Muscle layer of duodenum (tissue), 2 donors: ENCODE results near the gene NAALADL2.
"Not testable (repeated sequence)": the region's sequence is repeated elsewhere in the genome, so short reads cannot be mapped to it uniquely, and the experiment has no call there.

ENCODE experiments used
- H3K27ac ChIP-seq: one replicate; pipeline ENCODE4 v1.7.0; 2013; ENCODE audit warnings: mild to moderate bottlenecking, low read length
- H3K27me3 ChIP-seq: one replicate; pipeline ENCODE4 v1.7.0; 2013; ENCODE audit warnings: low read depth, mild to moderate bottlenecking, control low read depth, low read length
- H3K36me3 ChIP-seq, 2 donors: one replicate each; pipeline ENCODE4 v1.7.0; 2013; ENCODE audit warnings: low read length in 2 of 2, control low read depth in 1 of 2, mild to moderate bottlenecking in 1 of 2; ENCODE audit not compliant: insufficient read depth in 2 of 2, control insufficient read depth in 1 of 2
- H3K4me1 ChIP-seq, 2 donors: one replicate each; pipeline ENCODE4 v1.7.0; 2013; ENCODE audit warnings: low read length in 2 of 2, mild to moderate bottlenecking in 2 of 2, control low read depth in 1 of 2, moderate library complexity in 1 of 2; ENCODE audit not compliant: insufficient read depth in 2 of 2, control insufficient read depth in 1 of 2
- H3K4me3 ChIP-seq, 2 donors: one replicate each; pipeline ENCODE4 v1.7.0; 2013; ENCODE audit warnings: low read length in 2 of 2, low read depth in 1 of 2, mild to moderate bottlenecking in 1 of 2
- H3K9me3 ChIP-seq, 2 donors: one replicate each; pipeline ENCODE4 v1.7.0; 2013; ENCODE audit warnings: low read length in 2 of 2, control low read depth in 1 of 2, mild to moderate bottlenecking in 1 of 2; ENCODE audit not compliant: control insufficient read depth in 1 of 2
- donor health status: healthy.

The NAALADL2 gene

GRCh38 chr3:175511219-175511785 lies 652.2 kb downstream of the NAALADL2 start:
- Histone ChIP-seq H3K27ac (no peak overlapping the region), H3K27me3 (no peaks in the 10 kb centered on the region), H3K4me3 (no peak overlapping the region), H3K4me1 (no peaks in the 10 kb centered on the region), H3K36me3 (no peaks in the 10 kb centered on the region), H3K9me3 (no peaks in the 10 kb centered on the region)

GRCh38 chr3:175512700-175513099 lies 653.6 kb downstream of the NAALADL2 start:
- H3K27ac ChIP-seq: no peak overlapping the region
- no peaks in the 10 kb centered on the region for H3K36me3 ChIP-seq
- no peaks in the 10 kb centered on the region for H3K27me3 ChIP-seq
- no peaks in the 10 kb centered on the region for H3K9me3 ChIP-seq
- H3K4me3 ChIP-seq: no peak overlapping the region
- H3K4me1 ChIP-seq: no peaks in the 10 kb centered on the region

- no peaks in the 10 kb centered on the region for H3K4me1 ChIP-seq
- H3K4me3 ChIP-seq: no peak overlapping the region
- H3K27ac ChIP-seq: no peak overlapping the region
- no peaks in the 10 kb centered on the region for H3K36me3 ChIP-seq
- H3K9me3 ChIP-seq: peaks cover 0 to 2% of the 10 kb centered on the region in 2 donors
- H3K27me3 ChIP-seq: no peaks in the 10 kb centered on the region
Measured at GRCh38 chr3:175518459-175518858, 659.3 kb downstream of the NAALADL2 start.

GRCh38 chr3:175521406-175521805 lies 662.3 kb downstream of the NAALADL2 start:
- peaks cover 0 to 2% of the 10 kb centered on the region in 2 donors for H3K9me3 ChIP-seq
- no peaks in the 10 kb centered on the region for H3K27me3 ChIP-seq

GRCh38 chr3:175526191-175526590 lies 667.1 kb downstream of the NAALADL2 start:
- H3K36me3 ChIP-seq: no peaks in the 10 kb centered on the region
- H3K27ac ChIP-seq: no peak overlapping the region
- no peaks in the 10 kb centered on the region for H3K27me3 ChIP-seq
- no peaks in the 10 kb centered on the region for H3K4me1 ChIP-seq
- H3K4me3 ChIP-seq: peak overlapping the region; percentile 24 to 44
- peaks cover 0 to 2% of the 10 kb centered on the region in 2 donors for H3K9me3 ChIP-seq

More at GRCh38 chr3:175521406-175521805, 662.3 kb downstream of the NAALADL2 start:
- Histone ChIP-seq H3K36me3 (no peaks in the 10 kb centered on the region), H3K4me1 (no peaks in the 10 kb centered on the region), H3K4me3 (no peak overlapping the region), H3K27ac (no peak overlapping the region)

- H3K36me3 ChIP-seq: no peaks in the 10 kb centered on the region
- H3K27ac ChIP-seq: no peak overlapping the region
- no peaks in the 10 kb centered on the region for H3K9me3 ChIP-seq
- H3K4me1 ChIP-seq: no peaks in the 10 kb centered on the region
- H3K27me3 ChIP-seq: no peaks in the 10 kb centered on the region
- peak overlapping the region; percentile 24 to 44 for H3K4me3 ChIP-seq
Measured at GRCh38 chr3:175526609-175527280, 667.6 kb downstream of the NAALADL2 start.

- not testable (repeated sequence) for H3K36me3 ChIP-seq, H3K27ac ChIP-seq, H3K27me3 ChIP-seq, H3K4me1 ChIP-seq, H3K9me3 ChIP-seq, H3K4me3 ChIP-seq
Measured at GRCh38 chr3:175528693-175529092, 669.6 kb downstream of the NAALADL2 start.

- H3K36me3 ChIP-seq: no peaks in the 10 kb centered on the region
- no peak overlapping the region for H3K27ac ChIP-seq
- H3K4me3 ChIP-seq: no peak overlapping the region
- H3K9me3 ChIP-seq: no peaks in the 10 kb centered on the region
- no peaks in the 10 kb centered on the region for H3K27me3 ChIP-seq
- no peaks in the 10 kb centered on the region for H3K4me1 ChIP-seq
Measured at GRCh38 chr3:175535351-175535750, 676.2 kb downstream of the NAALADL2 start.

GRCh38 chr3:175546115-175546514 lies 687.0 kb downstream of the NAALADL2 start:
- H3K27ac ChIP-seq: no peak overlapping the region
- H3K9me3 ChIP-seq: peaks cover 0 to 6% of the 10 kb centered on the region in 2 donors
- no peaks in the 10 kb centered on the region for H3K36me3 ChIP-seq
- H3K4me1 ChIP-seq: no peaks in the 10 kb centered on the region
- H3K4me3 ChIP-seq: no peak overlapping the region
- no peaks in the 10 kb centered on the region for H3K27me3 ChIP-seq

- Histone ChIP-seq H3K27me3 (no peaks in the 10 kb centered on the region), H3K9me3 (no peaks in the 10 kb centered on the region), H3K27ac (no peak overlapping the region), H3K36me3 (no peaks in the 10 kb centered on the region), H3K4me3 (no peak overlapping the region), H3K4me1 (no peaks in the 10 kb centered on the region)
Measured at GRCh38 chr3:175552929-175553328, 693.8 kb downstream of the NAALADL2 start.

GRCh38 chr3:175554801-175555200 lies 695.7 kb downstream of the NAALADL2 start:
- H3K4me3 ChIP-seq: no peak overlapping the region
- no peak overlapping the region for H3K27ac ChIP-seq
- no peaks in the 10 kb centered on the region for H3K27me3 ChIP-seq
- no peaks in the 10 kb centered on the region for H3K9me3 ChIP-seq
- H3K4me1 ChIP-seq: no peaks in the 10 kb centered on the region
- no peaks in the 10 kb centered on the region for H3K36me3 ChIP-seq

- Histone ChIP-seq H3K36me3 (no peaks in the 10 kb centered on the region), H3K9me3 (no peaks in the 10 kb centered on the region), H3K27me3 (no peaks in the 10 kb centered on the region), H3K4me3 (no peak overlapping the region), H3K27ac (no peak overlapping the region), H3K4me1 (no peaks in the 10 kb centered on the region)
Measured at GRCh38 chr3:175558261-175558660, 699.1 kb downstream of the NAALADL2 start.
